RPMI7951 (cell line): ENCODE data around the gene EIF2B5. TPM values are rescaled to one million over a fixed set of nuclear protein-coding genes. Genes with fewer than 3 reads are reported as not detected.

Experiments
- DNase-seq: peaks from one replicate; pipeline ENCODE4 v3.0.0-alpha.2; 2012; ENCODE audit warnings: low read depth
- total RNA-seq: library from RNA; depleted of rRNA; stranded (reverse); fragments of >200 nt; shearing (Covaris generic); gene quantifications from 2 replicates; pipeline ENCODE4 v1.2.3, GENCODE V29; 2014

EIF2B5 gene
- total RNA-seq, 1 experiment from 2014 or later: 42.1 TPM

DNA sequence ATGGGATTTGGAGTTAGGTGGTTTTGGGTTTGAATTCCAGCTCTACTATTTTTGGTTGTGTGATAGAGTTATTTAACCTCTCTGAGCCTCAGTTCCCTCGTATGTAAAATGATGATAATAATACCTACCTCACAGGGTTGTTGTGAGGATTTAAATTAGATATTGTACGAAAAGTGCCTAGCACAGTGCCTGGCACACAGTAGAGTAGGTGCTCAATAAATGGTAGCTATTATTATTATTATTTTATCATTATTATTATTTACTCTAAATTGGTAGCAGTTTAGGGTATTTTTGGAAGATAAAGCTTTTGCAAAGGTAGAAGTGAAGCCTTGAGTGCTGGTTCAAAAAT lies 38.2 kb downstream of the EIF2B5 start:
- DNase-seq: no peak

DNA sequence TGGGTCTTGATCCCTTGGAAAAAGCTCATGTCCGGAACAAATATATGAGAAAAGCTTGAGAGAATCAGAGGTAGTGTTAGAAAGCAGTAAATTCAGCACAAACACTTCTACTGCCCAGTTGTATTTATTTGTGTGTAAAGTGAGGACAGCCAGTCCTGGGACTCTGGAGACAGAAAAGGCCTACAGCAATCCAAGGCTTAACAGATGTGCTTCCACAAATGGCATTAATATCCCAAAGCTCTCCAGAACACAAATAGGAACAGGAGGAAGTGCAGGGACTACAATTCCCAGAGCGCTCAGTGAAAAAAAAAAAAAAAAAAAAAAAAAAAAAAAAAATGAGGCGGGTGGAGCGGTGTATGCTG lies 39.1 kb downstream of the EIF2B5 start:
- DNase-seq: no peak

DNA sequence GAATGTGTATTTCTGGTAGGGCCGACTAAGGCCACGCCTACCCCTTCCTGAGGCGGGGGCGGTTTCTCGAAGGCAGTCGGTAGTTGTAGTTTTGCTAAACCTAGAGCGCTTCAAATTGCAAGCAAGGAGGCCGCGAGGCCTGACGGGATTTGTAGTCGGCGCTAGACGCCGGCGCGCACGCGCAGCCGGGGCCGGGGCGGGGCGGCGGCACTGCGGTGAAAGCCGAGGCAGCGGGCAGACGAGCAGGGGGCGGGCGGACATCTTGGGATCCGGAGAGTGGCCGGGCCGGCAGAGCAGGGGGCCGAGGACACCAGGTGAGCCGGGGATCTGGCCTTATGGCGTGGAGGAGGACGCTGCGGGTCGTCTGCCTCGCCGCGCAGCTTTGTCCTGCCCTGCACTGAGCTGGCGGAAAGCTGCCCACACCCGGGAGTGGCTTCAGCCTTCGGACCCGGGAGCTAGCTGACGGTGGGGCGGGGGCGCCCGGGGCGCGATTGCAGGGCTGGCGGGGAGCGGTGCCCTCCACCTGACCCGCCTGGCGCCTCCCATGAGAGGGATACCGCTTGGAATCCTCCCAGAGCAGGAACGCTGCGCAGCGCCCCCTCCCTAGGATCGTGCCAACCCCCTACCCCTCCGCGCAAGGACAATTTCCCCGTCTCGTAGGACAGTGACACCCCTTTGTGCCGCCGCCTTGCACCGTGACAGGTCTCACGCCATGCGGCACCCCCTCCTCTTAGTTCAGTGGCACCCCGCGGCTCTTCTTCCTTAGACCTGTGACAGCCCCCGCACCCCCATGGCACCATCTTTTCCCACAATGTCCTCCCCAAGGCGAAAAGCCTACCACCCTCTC lies 39.7 kb downstream of the EIF2B5 start, which contains the start of gene AP2M1:
TSS of gene AP2M1 (plus strand) at position 210 of the 847 bp plus-strand sequence. CDS start 2,139 bp downstream, outside the sequence.
- DNase-seq: peak; percentile 99

DNA sequence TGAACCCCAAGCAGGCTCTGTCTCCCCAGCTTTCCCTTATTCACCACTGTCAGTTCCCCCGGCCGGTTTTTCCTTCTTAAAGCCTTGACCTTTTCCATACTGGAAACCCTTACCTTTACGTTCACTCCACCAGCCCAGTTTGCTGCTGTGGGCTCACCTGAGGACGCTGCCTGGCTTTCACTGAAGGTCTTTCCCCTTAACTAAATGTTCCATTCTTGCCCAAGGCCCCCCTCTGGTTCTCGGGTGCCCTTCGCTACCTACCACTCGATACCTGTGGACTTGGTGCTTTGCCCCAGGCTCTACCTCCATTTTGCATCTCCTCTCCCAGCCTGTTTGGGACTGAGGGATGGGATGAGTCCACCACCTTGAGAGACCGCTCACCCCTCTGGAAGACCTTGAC lies 40.3 kb downstream of the EIF2B5 start:
- no peak for DNase-seq

DNA sequence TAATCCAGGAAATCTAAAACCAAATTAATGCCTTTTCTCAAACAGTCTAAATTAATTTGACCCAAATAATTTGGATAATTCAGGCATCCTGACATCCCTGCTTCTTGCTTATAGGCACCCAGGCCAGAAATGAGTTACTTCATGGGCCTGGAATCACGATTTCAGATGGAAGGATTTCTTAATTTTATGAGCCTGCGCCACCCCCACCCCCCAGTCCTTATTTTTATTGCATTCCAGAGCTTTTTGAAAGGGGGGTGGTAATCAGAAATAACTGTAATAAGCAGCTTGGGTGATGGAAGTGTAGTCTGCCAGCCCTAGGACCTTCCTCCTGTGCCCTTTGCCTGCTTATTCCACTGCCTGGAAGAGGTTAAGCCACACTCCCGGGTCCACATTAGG lies 40.8 kb downstream of the EIF2B5 start:
- DNase-seq: no peak

DNA sequence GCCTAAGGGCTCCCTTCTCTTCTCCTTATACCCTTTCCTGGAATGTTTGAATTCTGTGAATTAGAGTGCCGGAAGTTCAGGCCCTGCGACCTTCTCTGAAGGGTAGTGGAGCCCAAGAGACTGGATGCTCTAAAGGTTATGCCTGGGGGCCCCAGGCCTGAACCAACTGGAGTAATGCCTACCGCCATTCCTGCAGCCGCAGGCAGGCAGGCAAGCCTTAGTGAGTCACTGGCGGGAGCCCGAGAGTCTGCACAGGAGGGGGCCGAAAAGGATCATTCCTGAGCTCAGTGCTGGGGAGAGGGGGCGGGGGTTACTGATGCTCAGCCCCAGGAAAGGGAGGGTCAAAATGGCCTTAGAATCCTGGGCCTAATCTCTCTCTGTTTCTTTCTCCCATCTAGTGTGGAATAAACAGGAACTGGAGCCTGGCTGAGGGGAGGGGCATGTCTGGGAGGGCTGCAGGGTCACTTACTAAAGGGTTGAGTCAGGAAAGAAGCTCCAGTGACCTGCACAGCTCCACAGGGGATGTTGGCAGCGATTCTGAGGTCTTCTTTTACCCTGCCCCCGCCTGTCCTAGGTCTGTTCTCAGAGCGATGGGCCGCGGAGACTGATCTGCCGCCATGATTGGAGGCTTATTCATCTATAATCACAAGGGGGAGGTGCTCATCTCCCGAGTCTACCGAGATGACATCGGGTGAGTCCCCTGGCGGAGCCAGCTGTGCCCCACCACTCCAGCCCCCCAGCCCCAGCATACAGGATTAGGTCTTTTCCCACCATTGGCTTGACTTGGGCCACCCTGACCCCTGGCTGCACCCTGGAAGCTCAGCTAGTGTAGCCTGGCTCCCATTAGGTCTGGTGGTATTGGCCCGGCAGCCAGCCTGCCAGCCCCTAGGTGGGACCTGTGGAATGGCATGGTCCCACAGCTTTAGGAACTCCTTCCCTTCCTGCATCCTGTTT lies 41.5 kb downstream of the EIF2B5 start:
- peak; percentile 97 for DNase-seq

DNA sequence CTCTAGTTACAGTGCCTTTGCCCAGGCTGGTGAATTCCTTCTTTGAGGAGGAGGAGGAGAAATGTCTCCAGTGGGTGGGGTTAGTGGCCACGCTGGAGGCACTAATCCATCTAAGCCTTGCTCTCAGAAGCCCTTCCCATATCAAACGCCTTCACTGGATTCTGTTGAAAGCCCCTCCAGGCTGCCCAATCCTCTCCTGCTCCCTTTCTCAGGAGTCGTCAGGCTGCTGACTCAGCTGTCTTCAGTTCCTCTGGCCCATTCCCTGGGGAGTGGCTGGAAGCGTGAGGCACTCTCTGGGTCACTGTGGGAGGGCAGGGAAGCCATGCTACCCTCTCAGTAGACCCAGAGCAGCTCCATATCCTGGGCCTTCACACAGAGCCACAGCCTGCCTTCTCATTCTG lies 42.2 kb downstream of the EIF2B5 start:
- peak; percentile 42 for DNase-seq

DNA sequence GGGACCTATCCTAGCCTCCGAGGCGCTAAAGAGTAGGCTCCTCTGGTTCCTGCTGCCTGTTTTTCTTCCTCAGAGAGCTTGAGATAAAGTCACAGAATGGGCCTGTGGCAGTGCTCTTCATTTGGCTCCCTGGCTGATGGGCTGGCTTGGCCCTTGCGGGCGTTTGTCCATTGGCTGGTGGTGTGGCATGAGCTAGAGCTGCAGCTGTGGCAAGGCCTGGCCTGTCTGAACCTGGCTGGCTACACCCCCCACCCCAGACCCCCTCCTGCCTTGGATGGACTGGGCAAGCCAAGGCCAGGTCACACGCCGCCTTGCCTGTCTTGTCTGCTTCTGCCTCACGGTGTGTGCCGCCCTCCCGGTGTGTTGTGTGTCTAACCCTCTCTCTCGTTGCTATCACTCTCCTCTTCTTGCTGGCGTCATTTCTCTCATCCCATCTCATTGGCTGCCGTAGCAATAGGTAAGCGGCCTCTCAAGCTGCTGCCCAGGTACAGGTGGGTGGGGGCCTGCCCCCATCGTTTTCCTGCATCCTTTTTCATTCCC lies 42.7 kb downstream of the EIF2B5 start:
- DNase-seq: no peak

DNA sequence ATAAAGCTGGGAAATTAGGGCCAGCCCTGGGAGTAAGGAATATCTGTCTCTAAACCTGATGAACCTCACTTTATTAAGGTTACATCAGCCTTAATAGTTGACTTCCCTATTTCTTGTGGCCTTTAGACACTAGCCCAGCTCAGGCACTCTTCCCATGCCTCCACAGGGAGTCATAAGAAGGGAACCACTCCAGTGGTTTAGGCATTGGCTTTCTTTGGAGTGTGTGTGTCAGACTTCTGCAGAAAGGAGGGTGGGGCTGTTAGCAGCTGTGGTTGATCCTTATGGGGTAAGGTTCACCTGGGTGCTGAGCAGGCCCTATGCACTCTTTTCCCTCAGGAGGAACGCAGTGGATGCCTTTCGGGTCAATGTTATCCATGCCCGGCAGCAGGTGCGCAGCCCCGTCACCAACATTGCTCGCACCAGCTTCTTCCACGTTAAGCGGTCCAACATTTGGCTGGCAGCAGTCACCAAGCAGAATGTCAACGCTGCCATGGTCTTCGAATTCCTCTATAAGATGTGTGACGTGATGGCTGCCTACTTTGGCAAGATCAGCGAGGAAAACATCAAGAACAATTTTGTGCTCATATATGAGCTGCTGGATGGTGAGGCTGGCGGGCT lies 43.5 kb downstream of the EIF2B5 start:
- DNase-seq: no peak

DNA sequence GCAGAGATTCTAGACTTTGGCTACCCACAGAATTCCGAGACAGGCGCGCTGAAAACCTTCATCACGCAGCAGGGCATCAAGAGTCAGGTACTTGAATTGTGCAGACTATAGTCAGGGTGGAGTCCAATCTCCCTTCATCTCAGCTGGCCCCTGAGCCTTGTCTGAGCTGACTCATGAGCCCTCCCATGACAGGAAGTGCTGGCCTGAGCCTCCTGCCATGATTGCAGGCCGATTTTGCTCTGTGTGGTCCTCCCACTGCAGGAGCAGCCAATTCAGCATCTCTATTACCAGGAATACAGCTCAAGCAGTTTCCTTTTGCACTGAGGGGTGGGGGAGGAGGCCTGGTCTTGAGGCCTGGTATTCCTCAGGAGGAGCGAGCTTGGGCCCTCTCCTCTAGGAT lies 45.0 kb downstream of the EIF2B5 start:
- peak; percentile 64 for DNase-seq

DNA sequence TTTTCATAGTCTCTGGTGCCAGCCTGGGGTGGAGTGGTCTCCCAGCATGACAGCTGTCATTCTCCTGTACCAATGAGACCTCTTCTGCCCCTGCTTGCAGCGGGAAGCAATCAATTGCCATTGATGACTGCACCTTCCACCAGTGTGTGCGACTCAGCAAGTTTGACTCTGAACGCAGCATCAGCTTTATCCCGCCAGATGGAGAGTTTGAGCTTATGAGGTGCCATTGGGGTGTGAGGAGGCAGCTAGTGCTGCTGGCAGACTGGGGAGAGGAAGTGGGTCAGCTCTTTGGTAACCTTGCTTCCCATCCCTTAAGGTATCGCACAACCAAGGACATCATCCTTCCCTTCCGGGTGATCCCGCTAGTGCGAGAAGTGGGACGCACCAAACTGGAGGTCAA lies 46.4 kb downstream of the EIF2B5 start:
- DNase-seq: no peak

DNA sequence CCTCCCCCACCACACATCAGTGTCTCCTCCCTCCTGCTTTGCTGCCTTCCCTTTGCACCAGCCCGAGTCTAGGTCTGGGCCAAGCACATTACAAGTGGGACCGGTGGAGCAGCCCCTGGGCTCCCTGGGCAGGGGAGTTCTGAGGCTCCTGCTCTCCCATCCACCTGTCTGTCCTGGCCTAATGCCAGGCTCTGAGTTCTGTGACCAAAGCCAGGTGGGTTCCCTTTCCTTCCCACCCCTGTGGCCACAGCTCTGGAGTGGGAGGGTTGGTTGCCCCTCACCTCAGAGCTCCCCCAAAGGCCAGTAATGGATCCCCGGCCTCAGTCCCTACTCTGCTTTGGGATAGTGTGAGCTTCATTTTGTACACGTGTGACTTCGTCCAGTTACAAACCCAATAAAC lies 48.5 kb downstream of the EIF2B5 start:
- DNase-seq: no peak

DNA sequence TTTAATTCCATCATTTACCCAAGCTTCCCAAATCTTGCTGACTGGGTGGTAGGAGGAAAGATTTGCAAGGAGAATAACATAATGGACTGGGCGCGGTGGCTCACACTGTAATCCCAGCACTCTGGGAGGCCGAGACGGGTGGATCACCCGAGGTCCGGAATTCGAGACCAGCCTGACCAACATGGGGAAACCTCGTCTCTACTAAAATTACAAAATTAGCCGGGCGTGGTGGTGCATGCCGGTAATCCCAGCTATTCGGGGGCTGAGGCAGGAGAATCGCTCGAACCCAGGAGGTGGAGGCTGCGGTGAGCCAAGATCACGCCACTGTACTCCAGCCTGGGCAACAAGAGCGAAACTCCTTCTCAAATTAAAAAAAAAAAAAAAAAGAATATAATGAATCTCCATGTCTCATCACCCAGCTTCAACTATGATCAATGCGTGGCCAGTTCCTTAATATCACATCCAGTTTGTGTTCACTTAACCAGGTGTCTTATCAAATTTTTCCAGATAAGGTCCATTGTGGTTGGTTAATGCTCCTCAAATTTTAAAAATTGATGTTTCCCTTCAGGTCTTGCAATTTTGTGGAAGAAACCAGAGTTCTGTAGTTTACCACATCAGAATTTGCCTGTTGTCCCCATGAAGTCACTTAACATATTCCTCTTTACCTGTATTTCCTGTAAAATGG lies 49.5 kb downstream of the EIF2B5 start:
- no peak for DNase-seq

DNA sequence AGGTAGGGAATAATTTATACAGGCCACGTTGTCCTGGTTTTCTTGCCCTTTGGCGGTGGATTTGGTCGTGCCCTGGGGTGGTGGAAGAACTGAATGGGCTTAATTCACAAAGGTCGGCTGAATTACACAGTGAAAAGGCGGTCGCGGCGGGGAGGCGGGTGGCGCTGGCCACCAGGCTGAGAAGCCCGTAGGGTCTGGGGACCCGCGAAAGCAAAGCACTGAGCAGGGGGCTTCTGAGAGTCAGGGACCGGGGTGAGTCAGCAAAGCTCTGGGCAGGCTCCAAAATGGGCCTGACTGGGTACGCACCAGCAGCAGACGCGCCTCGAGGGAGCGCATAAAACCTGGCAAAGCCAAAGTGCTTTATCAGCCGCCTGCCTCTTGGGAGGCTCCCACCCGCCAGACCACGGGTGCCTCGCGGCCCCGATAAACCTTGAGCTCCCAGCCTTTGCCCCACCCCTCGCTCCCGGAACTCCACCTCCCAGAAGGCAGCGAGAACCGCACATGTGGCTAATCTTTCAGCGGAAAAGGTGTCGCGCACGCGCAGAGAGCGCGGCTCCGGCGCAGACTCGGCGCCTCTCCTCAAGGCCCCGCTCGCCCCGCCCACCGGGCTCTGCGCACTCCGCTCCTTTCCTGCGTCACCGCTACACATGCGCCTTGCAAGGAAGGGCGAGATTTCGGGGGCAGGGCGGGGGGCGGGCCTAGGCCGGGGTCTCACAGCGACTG lies 50.5 kb downstream of the EIF2B5 start:
- DNase-seq: peak; percentile 98

DNA sequence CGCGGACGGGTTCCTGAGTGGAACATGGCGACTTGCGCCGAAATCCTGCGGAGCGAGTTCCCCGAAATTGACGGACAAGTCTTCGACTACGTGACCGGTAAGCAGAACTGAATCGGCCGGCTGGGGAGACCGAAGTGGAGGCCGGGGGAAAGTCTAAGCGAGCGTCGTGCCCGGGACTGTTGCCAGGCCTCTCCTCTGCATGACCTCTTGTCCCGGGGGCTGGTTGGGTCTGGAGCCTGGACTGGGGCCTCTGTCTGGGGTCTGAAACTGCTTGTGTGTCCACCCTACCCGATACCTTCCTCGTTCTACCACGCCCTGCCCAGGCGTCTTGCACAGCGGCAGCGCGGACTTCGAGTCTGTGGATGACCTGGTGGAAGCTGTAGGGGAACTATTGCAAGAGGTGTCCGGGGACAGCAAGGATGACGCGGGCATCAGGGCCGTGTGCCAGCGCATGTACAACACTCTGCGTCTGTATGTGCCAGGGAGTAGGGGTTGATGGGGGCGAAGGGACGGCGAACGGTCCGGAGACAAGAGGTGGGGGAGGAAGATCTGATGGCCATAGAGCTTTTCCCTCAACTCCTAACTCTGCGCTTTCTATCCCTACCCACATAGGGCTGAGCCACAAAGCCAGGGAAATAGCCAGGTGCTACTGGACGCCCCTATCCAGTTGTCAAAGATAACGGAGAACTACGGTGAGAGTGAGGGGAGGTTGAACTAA lies 51.2 kb downstream of the EIF2B5 start, which contains the start of gene ABCF3:
TSS of gene ABCF3 (plus strand) at position 16 of the 718 bp plus-strand sequence. CDS start at position 25, 9 bp downstream.
- DNase-seq: peak; percentile 47

DNA sequence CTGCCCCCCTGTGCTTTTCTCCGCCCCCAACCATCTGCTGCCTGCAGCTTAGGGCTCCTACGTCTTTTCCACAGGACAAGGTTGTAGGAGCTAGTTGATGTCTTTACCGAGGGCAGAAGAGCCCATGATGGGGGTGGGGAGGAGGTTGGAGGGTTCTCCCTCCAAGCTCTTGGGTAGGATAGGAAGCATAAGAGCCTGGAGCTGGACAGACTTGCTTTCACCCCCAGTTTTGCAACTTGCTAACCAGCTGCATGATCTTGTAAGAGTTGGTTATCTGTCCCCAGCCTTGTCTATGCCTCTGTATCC lies 51.7 kb downstream of the EIF2B5 start:
- DNase-seq: no peak

DNA sequence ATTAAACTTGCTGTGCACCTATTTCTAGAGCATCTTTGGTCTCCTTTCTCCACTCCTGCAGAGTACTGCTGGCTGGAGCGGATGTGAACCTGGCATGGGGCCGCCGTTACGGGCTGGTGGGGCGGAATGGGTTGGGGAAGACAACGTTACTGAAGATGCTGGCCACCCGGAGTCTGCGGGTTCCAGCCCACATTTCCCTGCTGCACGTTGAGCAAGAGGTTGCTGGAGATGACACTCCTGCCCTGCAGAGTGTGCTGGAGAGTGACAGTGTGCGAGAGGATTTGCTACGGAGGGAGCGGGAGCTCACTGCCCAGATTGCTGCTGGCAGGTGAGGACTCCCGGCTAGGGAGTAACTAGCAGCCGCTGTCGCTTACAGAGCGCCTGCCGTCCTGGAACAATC lies 52.9 kb downstream of the EIF2B5 start:
- no peak for DNase-seq

DNA sequence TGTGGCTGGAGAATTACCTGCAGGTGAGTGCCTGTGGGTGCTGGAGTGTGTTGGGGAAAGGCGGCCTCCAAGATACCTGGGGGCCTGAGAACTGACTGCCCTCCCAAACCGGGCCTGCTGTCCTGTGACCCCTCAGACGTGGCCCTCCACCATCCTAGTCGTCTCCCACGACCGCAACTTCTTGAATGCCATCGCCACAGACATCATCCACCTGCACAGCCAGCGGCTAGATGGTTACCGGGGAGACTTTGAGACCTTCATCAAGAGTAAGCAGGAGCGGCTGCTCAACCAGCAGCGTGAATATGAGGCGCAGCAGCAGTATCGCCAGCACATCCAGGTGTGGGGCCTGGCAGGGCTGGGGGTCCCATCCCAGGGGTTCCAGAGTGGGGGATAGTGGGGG lies 54.3 kb downstream of the EIF2B5 start:
- no peak for DNase-seq

DNA sequence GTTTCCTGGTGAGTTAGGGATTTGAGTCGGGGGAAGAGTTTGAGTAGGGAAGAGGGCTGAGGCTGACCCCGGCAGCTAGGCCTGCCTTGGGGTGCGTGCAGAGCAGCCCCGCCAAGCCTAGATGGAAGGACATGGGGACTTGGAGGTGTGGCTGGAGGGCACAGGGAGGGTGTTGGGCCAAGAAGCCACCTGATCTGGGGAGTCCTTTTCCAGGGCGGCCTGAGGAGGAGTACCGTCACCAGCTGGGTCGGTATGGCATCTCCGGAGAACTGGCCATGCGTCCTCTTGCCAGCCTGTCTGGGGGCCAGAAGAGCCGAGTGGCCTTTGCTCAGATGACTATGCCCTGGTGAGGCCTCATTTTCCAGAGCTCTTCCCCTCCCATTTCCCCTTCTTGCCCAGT lies 57.7 kb downstream of the EIF2B5 start:
- DNase-seq: no peak

DNA sequence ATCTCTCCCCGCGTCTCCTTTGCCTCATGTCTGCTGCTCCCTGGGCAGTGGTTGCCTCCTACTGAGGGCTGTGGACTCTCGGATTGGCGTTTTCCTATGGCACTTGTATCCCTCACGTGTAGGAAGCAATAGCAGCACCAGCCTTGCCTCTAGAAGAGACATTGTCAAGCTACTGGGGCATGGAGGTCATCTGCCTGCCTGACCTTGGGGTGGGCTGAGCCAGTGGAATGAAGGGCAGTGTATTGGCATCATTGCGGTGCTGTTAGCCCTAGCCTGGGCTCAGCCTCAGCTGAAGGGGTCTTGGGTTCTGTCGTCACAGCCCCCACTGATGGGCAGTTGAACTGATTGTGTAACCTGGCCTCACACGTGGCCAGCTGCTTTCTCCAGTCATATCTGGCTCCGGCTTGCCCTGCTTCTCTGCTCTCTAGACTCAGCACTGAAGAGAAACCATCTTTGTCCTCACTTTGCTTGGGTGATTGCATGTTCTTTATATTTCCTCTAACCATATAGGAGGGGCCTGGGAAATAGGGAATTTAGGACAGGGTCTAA lies 58.9 kb downstream of the EIF2B5 start:
- no peak for DNase-seq
